ENCODE results near the gene TANC1.

- TF ChIP-seq CTCF (IDR thresholded peaks at IDR 0.05) (no peak), POLR2A (IDR thresholded peaks at IDR 0.05) (no peak)
These were observed 246.7 kb downstream of the TANC1 start for GRCh38 chr2:159215116-159215515.

Measured in testis (tissue), 2 donors.